PC-3 (cell line): ENCODE data around the gene MT1X. TPM values are rescaled to one million over a fixed set of nuclear protein-coding genes. Genes with fewer than 3 reads are reported as not detected.

Source experiments
- ATAC-seq: fragments of 200-7000 bp; cut with Tn5 transposase; 2 replicates; pipeline ENCODE4 v1.9.1; 2020; ENCODE audit warnings: mild to moderate bottlenecking, moderate library complexity
- BruUV-seq: library from RNA; stranded (reverse); fragments of 400-500 nt; replicated peaks from 2 replicates; lab custom pipeline; 2021; lab: Mats Ljungman, UMichigan
- CTCF ChIA-PET: fragments of 300-600 bp; sonication (Branson Sonifier 250); formaldehyde crosslinking; loops from one replicate; lab custom pipeline; 2022; ENCODE audit warnings: antibody characterized with exemption; lab: Charles Lee
- POLR2A ChIA-PET: fragments of 300-600 bp; sonication (Branson Sonifier 250); formaldehyde crosslinking; loops from one replicate; lab custom pipeline; 2022; ENCODE audit warnings: antibody characterized with exemption; ENCODE audit not compliant: unreplicated experiment; lab: Charles Lee
- DNase-seq: peaks from one replicate; pipeline ENCODE4 v3.0.0-alpha.2; 2015
- H2AFZ ChIP-seq: fragments of 300-600 bp; sonication (generic); 2 replicates; pipeline ENCODE4 v1.6.0; 2016; ENCODE audit warnings: antibody characterized with exemption, low read length
- H3F3A ChIP-seq: fragments of 300-600 bp; sonication (generic); one replicate; pipeline ENCODE4 v1.6.0; 2017; ENCODE audit warnings: antibody characterized with exemption, low read length, control low read depth, mild to moderate bottlenecking; ENCODE audit not compliant: unreplicated experiment
- H3K27ac ChIP-seq: fragments of 300-600 bp; sonication (generic); 2 replicates; pipeline ENCODE4 v1.5.1; 2016; ENCODE audit warnings: mild to moderate bottlenecking, low read length
- H3K27me3 ChIP-seq: fragments of 300-600 bp; sonication (generic); 2 replicates; pipeline ENCODE4 v1.6.1; 2016; ENCODE audit warnings: low read length, mixed read lengths
- H3K36me3 ChIP-seq: fragments of 300-600 bp; sonication (generic); 2 replicates; pipeline ENCODE4 v1.6.1; 2016; ENCODE audit warnings: low read depth, mixed run types, low read length, mixed read lengths
- H3K4me1 ChIP-seq: fragments of 300-600 bp; sonication (generic); 2 replicates; pipeline ENCODE4 v1.5.1; 2016; ENCODE audit warnings: low read length; ENCODE audit not compliant: insufficient read depth
- H3K4me2 ChIP-seq: fragments of 300-600 bp; sonication (generic); 2 replicates; pipeline ENCODE4 v1.6.0; 2016; ENCODE audit warnings: low read length
- H3K4me3 ChIP-seq: fragments of 300-600 bp; sonication (generic); 2 replicates; pipeline ENCODE4 v1.5.1; 2016; ENCODE audit warnings: mild to moderate bottlenecking, low read length, mixed read lengths
- H3K79me2 ChIP-seq: fragments of 300-600 bp; sonication (generic); 2 replicates; pipeline ENCODE4 v1.6.1; 2017; ENCODE audit warnings: low read length, mixed read lengths
- H3K9ac ChIP-seq: fragments of 300-600 bp; sonication (generic); 2 replicates; pipeline ENCODE4 v1.6.0; 2016; ENCODE audit warnings: mild to moderate bottlenecking, low read length
- H3K9me2 ChIP-seq: fragments of 300-600 bp; sonication (generic); replicated peaks from 2 replicates; pipeline ENCODE4 v1.6.1; 2016; ENCODE audit warnings: mixed run types, low read length, mixed read lengths
- H3K9me3 ChIP-seq: fragments of 300-600 bp; sonication (generic); 2 replicates; pipeline ENCODE4 v1.6.1; 2016; ENCODE audit warnings: low read length, mixed read lengths
- H4K20me1 ChIP-seq: fragments of 300-600 bp; sonication (generic); 2 replicates; pipeline ENCODE4 v1.6.1; 2016; ENCODE audit warnings: low read length, mixed read lengths
- CTCF ChIP-seq: fragments of 300-600 bp; sonication (generic); conservative IDR thresholded peaks from 2 replicates; pipeline ENCODE4 v1.5.1; 2017; ENCODE audit warnings: antibody characterized with exemption, low read depth, mild to moderate bottlenecking, low read length
- EZH2 ChIP-seq: fragments of 300-600 bp; sonication (generic); IDR thresholded peaks from one replicate; pipeline ENCODE4 v1.6.1; 2017; ENCODE audit warnings: antibody characterized with exemption, mild to moderate bottlenecking, low read length; ENCODE audit not compliant: unreplicated experiment
- EZH2phosphoT487 ChIP-seq: fragments of 300-600 bp; sonication (generic); IDR thresholded peaks from 2 replicates; pipeline ENCODE4 v1.6.1; 2018; ENCODE audit warnings: mild to moderate bottlenecking, antibody characterized with exemption, low read length, borderline replicate concordance
- intact Hi-C: fragments of 100-400 bp; cut with micrococcal nuclease; formaldehyde crosslinking; loops from 2 replicates; pipeline ENCODE4 v1.9.0; 2023
- total RNA-seq: library from RNA; depleted of rRNA; stranded (reverse); fragments of >200 nt; gene quantifications from 2 replicates; pipeline ENCODE4 v1.2.3, GENCODE V29; 2014

The MT1X gene
- total RNA-seq, 1 experiment from 2014 or later: 120 TPM

- Histone ChIP-seq H3K79me2 (peaks cover 8% of the 10 kb centered on the region; the same call in 1 of the 2 replicates), H3F3A (no peaks in the 10 kb centered on the region), H2AFZ (no peak overlapping the region), H3K9ac (no peak overlapping the region), H3K4me2 (no peak overlapping the region), H3K4me3 (no peak overlapping the region), H4K20me1 (no peaks in the 10 kb centered on the region), H3K9me2 (no peaks in the 10 kb centered on the region), H3K27ac (no peak overlapping the region), H3K36me3 (no peaks in the 10 kb centered on the region), H3K4me1 (peaks cover 27% of the 10 kb centered on the region), H3K9me3 (no peaks in the 10 kb centered on the region), H3K27me3 (no peaks in the 10 kb centered on the region)
- ChIA-PET CTCF (no interaction called here), POLR2A (no interaction called here)
- BruUV-seq: no TSS peak
- intact Hi-C loops: loop anchor here (5.0 kb wide), 1 partner anchor 78 kb away; the partner anchor contains the start of gene MT2A
- TF ChIP-seq EZH2: no peak
- TF ChIP-seq EZH2phosphoT487: no peak
- TF ChIP-seq CTCF: no peak
- DNase-seq (no peak), ATAC-seq (no peak)
Observed at GRCh38 chr16:56684926-56685590, 2.8 kb downstream of the MT1X start.

- TF ChIP-seq EZH2 (no peak), EZH2phosphoT487 (no peak), CTCF (no peak)
Observed at GRCh38 chr16:56686758-56687157, 4.5 kb downstream of the MT1X start.

GRCh38 chr16:56688762-56689161 lies 6.5 kb downstream of the MT1X start:
- no peak overlapping the region for H3K27ac ChIP-seq
- no TSS peak for BruUV-seq
- H3K4me2 ChIP-seq: no peak overlapping the region

More at GRCh38 chr16:56686758-56687157, 4.5 kb downstream of the MT1X start:
- H3K27me3 ChIP-seq: no peaks in the 10 kb centered on the region
- H2AFZ ChIP-seq: no peak overlapping the region
- no peak overlapping the region for H3K4me3 ChIP-seq
- BruUV-seq: no TSS peak
- H3K4me2 ChIP-seq: no peak overlapping the region
- ChIA-PET POLR2A (no interaction called here), CTCF (no interaction called here)
- no peak overlapping the region for H3K27ac ChIP-seq
- H3K9ac ChIP-seq: no peak overlapping the region
- intact Hi-C loops: no loop called here
- no peaks in the 10 kb centered on the region for H3K9me2 ChIP-seq
- DNase-seq (no peak), ATAC-seq (no peak)
- no peaks in the 10 kb centered on the region for H3F3A ChIP-seq
- peaks cover 18% of the 10 kb centered on the region; the same call in 1 of the 2 replicates for H3K4me1 ChIP-seq
- H3K36me3 ChIP-seq: no peaks in the 10 kb centered on the region
- H3K9me3 ChIP-seq: no peaks in the 10 kb centered on the region
- H4K20me1 ChIP-seq: no peaks in the 10 kb centered on the region
- peaks cover 8% of the 10 kb centered on the region; the same call in 1 of the 2 replicates for H3K79me2 ChIP-seq

More at GRCh38 chr16:56688762-56689161, 6.5 kb downstream of the MT1X start:
- no peaks in the 10 kb centered on the region for H3K79me2 ChIP-seq
- intact Hi-C loops: no loop called here
- no peaks in the 10 kb centered on the region for H3K9me3 ChIP-seq
- H3K9me2 ChIP-seq: no peaks in the 10 kb centered on the region
- no peak for DNase-seq
- no peak for ATAC-seq
- no peak overlapping the region for H3K4me3 ChIP-seq
- no peaks in the 10 kb centered on the region for H3K36me3 ChIP-seq
- POLR2A ChIA-PET: interaction anchor here (0.5 kb wide), 1 partner anchor 13 kb away, joined by 3 read pairs; no protein-coding TSS in a partner anchor
- CTCF ChIA-PET: interaction anchor here (0.7 kb wide), 1 partner anchor 87 kb away, joined by 3 read pairs; no protein-coding TSS in a partner anchor
- peaks cover 17% of the 10 kb centered on the region for H3K4me1 ChIP-seq
- no peak for TF ChIP-seq EZH2
- TF ChIP-seq EZH2phosphoT487: no peak
- no peak for TF ChIP-seq CTCF
- H3K9ac ChIP-seq: no peak overlapping the region
- no peaks in the 10 kb centered on the region for H3F3A ChIP-seq
- H3K27me3 ChIP-seq: no peaks in the 10 kb centered on the region
- H2AFZ ChIP-seq: no peak overlapping the region
- H4K20me1 ChIP-seq: no peaks in the 10 kb centered on the region
